ENCODE measurements around the gene NAA80.

Gene NAA80

GRCh38 chr3:50327943-50328691 is 28.9 kb upstream of the NAA80 start, which contains the start of gene TUSC2:
TUSC2 (minus strand) TSS chr3:50328223; CDS start chr3:50328099, 124 bp downstream.
- peak; percentile 97 for DNase-seq

- DNase-seq: peak; percentile 27
Observed at GRCh38 chr3:50327129-50327528, 27.9 kb upstream of the NAA80 start.

- no peak for DNase-seq
Observed at GRCh38 chr3:50326182-50326541, 27.0 kb upstream of the NAA80 start.

GRCh38 chr3:50325497-50326181 is 26.4 kb upstream of the NAA80 start:
- DNase-seq: no peak

GRCh38 chr3:50325113-50325480 is 25.9 kb upstream of the NAA80 start:
- DNase-seq: peak; percentile 19

GRCh38 chr3:50324351-50325112 is 25.3 kb upstream of the NAA80 start:
- DNase-seq: peak; percentile 79

- peak; percentile 35 for DNase-seq
Observed at GRCh38 chr3:50323614-50324199, 24.5 kb upstream of the NAA80 start.

GRCh38 chr3:50323092-50323600 is 23.9 kb upstream of the NAA80 start:
- DNase-seq: no peak

- DNase-seq: peak; percentile 57
Observed at GRCh38 chr3:50322386-50323091, 23.3 kb upstream of the NAA80 start, which contains the start of gene HYAL2. HYAL2 (minus strand) TSS chr3:50322745; CDS start chr3:50320489, 2,256 bp downstream.

GRCh38 chr3:50322115-50322385 is 22.8 kb upstream of the NAA80 start:
- DNase-seq: no peak

GRCh38 chr3:50321336-50322114 is 22.3 kb upstream of the NAA80 start:
- DNase-seq: peak; percentile 93

- peak; percentile 87 for DNase-seq
Observed at GRCh38 chr3:50320853-50321335, 21.7 kb upstream of the NAA80 start.

GRCh38 chr3:50319894-50320625 is 20.9 kb upstream of the NAA80 start:
- no peak for DNase-seq

- peak; percentile 17 for DNase-seq
Observed at GRCh38 chr3:50319181-50319893, 20.1 kb upstream of the NAA80 start.

- DNase-seq: peak; percentile 32
Observed at GRCh38 chr3:50318615-50319014, 19.4 kb upstream of the NAA80 start.

GRCh38 chr3:50318163-50318562 is 19.0 kb upstream of the NAA80 start:
- DNase-seq: peak; percentile 24

GRCh38 chr3:50317300-50317699 is 18.1 kb upstream of the NAA80 start:
- DNase-seq: peak; percentile 24

- DNase-seq: peak; percentile 20
Observed at GRCh38 chr3:50316657-50317242, 17.5 kb upstream of the NAA80 start.

- DNase-seq: no peak
Observed at GRCh38 chr3:50314816-50315215, 15.6 kb upstream of the NAA80 start.

- DNase-seq: no peak
Observed at GRCh38 chr3:50314342-50314741, 15.1 kb upstream of the NAA80 start.

Data from femur (tissue), 1 donor.